Fibroblast of lung (primary cell): ENCODE data around the gene TMEM121. TPM values are rescaled to one million over a fixed set of nuclear protein-coding genes. Genes with fewer than 3 reads are reported as not detected.

Experiments
- DNase-seq, 2 donors: peaks; one replicate each; pipeline versions ENCODE4 v3.0.0 to v3.0.0-alpha.2; 2010; ENCODE audit warnings: low read depth in 2 of 2
- H2AFZ ChIP-seq: 2 replicates; pipeline ENCODE4 v1.5.1; 2012; ENCODE audit warnings: low read length, control low read depth, inconsistent platforms
- H3K27ac ChIP-seq: 2 replicates; pipeline ENCODE4 v1.5.1; 2011; ENCODE audit warnings: low read length, control low read depth; ENCODE audit not compliant: insufficient read depth
- H3K27me3 ChIP-seq: 2 replicates; pipeline ENCODE4 v1.5.1; 2011; ENCODE audit warnings: mild to moderate bottlenecking, low read length; ENCODE audit not compliant: control insufficient read depth, insufficient read depth
- H3K36me3 ChIP-seq: 2 replicates; pipeline ENCODE4 v1.5.1; 2011; ENCODE audit warnings: low read length; ENCODE audit not compliant: control insufficient read depth, insufficient read depth
- H3K4me1 ChIP-seq: 2 replicates; pipeline ENCODE4 v1.5.1; 2011; ENCODE audit warnings: low read length; ENCODE audit not compliant: control insufficient read depth, insufficient read depth; ENCODE audit errors: extremely low read depth
- H3K4me2 ChIP-seq: 2 replicates; pipeline ENCODE4 v1.5.1; 2011; ENCODE audit warnings: low read length, control low read depth; ENCODE audit not compliant: insufficient read depth; ENCODE audit errors: extremely low read depth
- H3K4me3 ChIP-seq, 4 experiments: fragments of 200-600 bp in 1 of 4; sonication (generic) in 1 of 4; replicated peaks in 1 of 4; 2 replicates each; pipeline ENCODE4 v1.5.1; 2011 to 2016; ENCODE audit warnings: low read length in 4 of 4, low read depth in 3 of 4, mild to moderate bottlenecking in 3 of 4, control low read depth in 2 of 4, inconsistent platforms in 1 of 4, mixed read lengths in 1 of 4; ENCODE audit not compliant: insufficient read depth in 1 of 4; ENCODE audit errors: control extremely low read depth in 1 of 4
- H3K79me2 ChIP-seq: 2 replicates; pipeline ENCODE4 v1.5.1; 2012; ENCODE audit warnings: mild to moderate bottlenecking, low read length, inconsistent platforms; ENCODE audit not compliant: control insufficient read depth, insufficient read depth
- H3K9ac ChIP-seq: 2 replicates; pipeline ENCODE4 v1.5.1; 2011; ENCODE audit warnings: mild to moderate bottlenecking, low read length, control low read depth; ENCODE audit not compliant: insufficient read depth
- H3K9me3 ChIP-seq: 2 replicates; pipeline ENCODE4 v1.5.1; 2012; ENCODE audit warnings: low read depth, low read length; ENCODE audit not compliant: control insufficient read depth, insufficient read depth
- H4K20me1 ChIP-seq: 2 replicates; pipeline ENCODE4 v1.5.1; 2011; ENCODE audit warnings: low read length; ENCODE audit not compliant: control insufficient read depth, insufficient read depth; ENCODE audit errors: extremely low read depth
- CTCF ChIP-seq, 2 donors: IDR thresholded peaks in 1 of 2; conservative IDR thresholded peaks in 1 of 2; 1 replicate in 1 of 2; 2 replicates in 1 of 2; pipeline ENCODE4 v1.5.1; 2011 to 2012; ENCODE audit warnings: low read length in 2 of 2, control low read depth in 1 of 2, inconsistent platforms in 1 of 2, low read depth in 1 of 2, mild to moderate bottlenecking in 1 of 2
- EZH2 ChIP-seq: IDR thresholded peaks from 2 replicates; pipeline ENCODE4 v1.5.1; 2012; ENCODE audit warnings: low read length, control low read depth, mild to moderate bottlenecking; ENCODE audit errors: missing control alignments
- polyA plus RNA-seq, 2 donors: library from polyadenylated mRNA; depleted of rRNA in 1 of 2; stranded (reverse) in 1 of 2; unstranded in 1 of 2; fragments of >200 nt; gene quantifications; 2 replicates each; pipeline ENCODE4 v1.2.1, GENCODE V29; 2011 to 2012; ENCODE audit warnings: missing spikeins in 1 of 2
- total RNA-seq: library from RNA; depleted of rRNA; stranded (reverse); fragments of >200 nt; gene quantifications from 2 replicates; pipeline ENCODE4 v1.2.1, GENCODE V29; 2014

TMEM121 gene
- total and polyA plus RNA-seq, 2 donors (not counting 1 experiment from before 2014, with no cell fraction given) = 0.30 to 5.1 TPM

GRCh38 chr14:105482486-105483110 is 43.8 kb upstream of the TMEM121 start:
- Histone ChIP-seq H3K27ac (peak overlapping the region; percentile 99), H3K4me2 (peak overlapping the region; percentile 32), H3K27me3 (peaks cover 15% of the 10 kb centered on the region)

GRCh38 chr14:105483300-105484068 is 42.9 kb upstream of the TMEM121 start:
- H3K27ac ChIP-seq = no peak overlapping the region
- no peak overlapping the region for H3K9ac ChIP-seq
- no peaks in the 10 kb centered on the region for H4K20me1 ChIP-seq
- H3K4me2 ChIP-seq = no peak overlapping the region
- no peaks in the 10 kb centered on the region for H3K9me3 ChIP-seq
- no peak overlapping the region for H2AFZ ChIP-seq
- peaks cover 19% of the 10 kb centered on the region for H3K27me3 ChIP-seq
- DNase-seq = no peak
- peaks cover 13% of the 10 kb centered on the region for H3K4me1 ChIP-seq
- TF ChIP-seq EZH2 (no peak), CTCF (conservative IDR thresholded peaks at IDR 0.05 in 1 of 2, IDR thresholded peaks at IDR 0.05 in 1 of 2; ENCODE audit: low read depth in 1 of 2, low read length in 2 of 2) (no peak)
- H3K4me3 ChIP-seq = no peak overlapping the region
- no peaks in the 10 kb centered on the region for H3K79me2 ChIP-seq
- peaks cover 6% of the 10 kb centered on the region for H3K36me3 ChIP-seq

More at GRCh38 chr14:105482486-105483110, 43.8 kb upstream of the TMEM121 start:
- Histone ChIP-seq H3K4me1 (peaks cover 13% of the 10 kb centered on the region), H4K20me1 (no peaks in the 10 kb centered on the region), H3K9me3 (no peaks in the 10 kb centered on the region), H3K4me3 (no peak overlapping the region), H2AFZ (no peak overlapping the region), H3K9ac (peak overlapping the region; percentile 96), H3K79me2 (no peaks in the 10 kb centered on the region), H3K36me3 (peaks cover 6% of the 10 kb centered on the region)
- no peak for DNase-seq
- TF ChIP-seq EZH2 (no peak), CTCF (conservative IDR thresholded peaks at IDR 0.05 in 1 of 2, IDR thresholded peaks at IDR 0.05 in 1 of 2; ENCODE audit: low read depth in 1 of 2, low read length in 2 of 2) (no peak)

GRCh38 chr14:105484069-105484996 is 42.0 kb upstream of the TMEM121 start:
- Histone ChIP-seq H3K36me3 (peaks cover 4% of the 10 kb centered on the region), H3K4me2 (no peak overlapping the region), H3K9me3 (no peaks in the 10 kb centered on the region), H3K27me3 (peaks cover 19% of the 10 kb centered on the region), H3K4me1 (peaks cover 15% of the 10 kb centered on the region), H4K20me1 (no peaks in the 10 kb centered on the region), H3K79me2 (no peaks in the 10 kb centered on the region), H2AFZ (no peak overlapping the region), H3K4me3 (no peak overlapping the region), H3K9ac (no peak overlapping the region), H3K27ac (no peak overlapping the region)
- DNase-seq = peak in 1 of 2 donors; percentile 27
- TF ChIP-seq CTCF (conservative IDR thresholded peaks at IDR 0.05 in 1 of 2, IDR thresholded peaks at IDR 0.05 in 1 of 2; ENCODE audit: low read depth in 1 of 2, low read length in 2 of 2) (no peak), EZH2 (no peak)
